ENCODE results near the gene CCDC122. TPM values are rescaled to one million over a fixed set of nuclear protein-coding genes. Genes with fewer than 3 reads are reported as not detected.

The CCDC122 gene
- total and polyA plus RNA-seq, 10 of the 15 experiments (the other 5 are each of a cell fraction or from before 2014, with no cell fraction given), result 1.0 to 4.5 (median 2.9) TPM; not detected in 1

- H3K27me3 ChIP-seq (replicated peaks in 1 of 2; ENCODE audit: control insufficient read depth in 2 of 2, insufficient read depth in 2 of 2, low read length in 1 of 2), result peaks cover 0 to 15% of the 10 kb centered on the region in 2 experiments; a peak in 1 of 4 replicates
- H3K36me3 ChIP-seq (ENCODE audit: control insufficient read depth in 2 of 2, insufficient read depth in 2 of 2, low read length in 1 of 2), result no peaks in the 10 kb centered on the region
- CTCF ChIA-PET, result interaction anchor here (0.7 to 1.5 kb wide), 5 partner anchors 10 to 552 kb away, joined by 3 to 8 read pairs (median 3); no protein-coding TSS in a partner anchor
- no peak overlapping the region for H3K4me2 ChIP-seq (ENCODE audit: control insufficient read depth, insufficient read depth)
- H3K4me3 ChIP-seq, result no peak overlapping the region
- H3K27ac ChIP-seq (ENCODE audit: control insufficient read depth, insufficient read depth), result no peak overlapping the region
- H3K9ac ChIP-seq (ENCODE audit: control insufficient read depth, insufficient read depth, low read length), result no peak overlapping the region
- POLR2A ChIA-PET, result no interaction called here
- no peaks in the 10 kb centered on the region for H4K20me1 ChIP-seq (ENCODE audit: control insufficient read depth, insufficient read depth)
- no peak overlapping the region for H2AFZ ChIP-seq (ENCODE audit: control insufficient read depth, low read depth, low read length)
- FAIRE-seq (no peak), ATAC-seq (no peak), DNase-seq (ENCODE audit: low read depth, low spot score) (no peak)
- no peaks in the 10 kb centered on the region for H3K4me1 ChIP-seq (ENCODE audit: control insufficient read depth, insufficient read depth, low read length)
- RAD21 ChIA-PET (ENCODE audit: unreplicated experiment), result no interaction called here
- in situ Hi-C loops (cut with MboI), result no loop called here
- 30% methylated on average over 2 of the region's 2 CpGs for WGBS (ENCODE audit: insufficient coverage, insufficient replicate concordance, low lambda C conversion rate, missing lambda C conversion rate)
- intact Hi-C loops (cut with micrococcal nuclease; ENCODE audit: unreplicated experiment), result no loop called here
- no peaks in the 10 kb centered on the region for H3K9me3 ChIP-seq (replicated peaks; ENCODE audit: control insufficient read depth, insufficient read depth, low read length)
- SMC1A ChIA-PET (ENCODE audit: uncharacterized antibody, unreplicated experiment), result interaction anchor here (1.1 kb wide), 1 partner anchor 519 kb away, joined by 3 read pairs; no protein-coding TSS in a partner anchor
- no peaks in the 10 kb centered on the region for H3K79me2 ChIP-seq (ENCODE audit: control insufficient read depth, insufficient read depth, low read length)
- BruUV-seq (replicated peaks), result no TSS peak
- no peak for TF ChIP-seq NR2F1 (conservative IDR thresholded peaks at IDR 0.05)
- no peak for TF ChIP-seq ATF2 (IDR thresholded peaks at IDR 0.05; ENCODE audit: low read length)
- no peak for TF ChIP-seq RAD21 (IDR thresholded peaks at IDR 0.05; ENCODE audit: insufficient read depth, low read depth, low read length)
- TF ChIP-seq TCF7 (IDR thresholded peaks at IDR 0.05; ENCODE audit: borderline replicate concordance), result no peak
- no peak for TF ChIP-seq PKNOX1 (IDR thresholded peaks at IDR 0.05)
- no peak for TF ChIP-seq ELK1 (IDR thresholded peaks at IDR 0.05; ENCODE audit: low read depth, low read length)
- TF ChIP-seq FOXK2 (IDR thresholded peaks at IDR 0.05), result no peak
- no peak for TF ChIP-seq MXI1 (IDR thresholded peaks at IDR 0.05; ENCODE audit: low read depth, low read length)
- TF ChIP-seq ZNF207 (IDR thresholded peaks at IDR 0.05; ENCODE audit: borderline replicate concordance), result no peak
- no peak for TF ChIP-seq SMAD1 (IDR thresholded peaks at IDR 0.05; ENCODE audit: low read depth, partially characterized antibody)
- no peak for TF ChIP-seq E4F1 (IDR thresholded peaks at IDR 0.05; ENCODE audit: borderline replicate concordance, partially characterized antibody)
- no peak for TF ChIP-seq TAF1 (IDR thresholded peaks at IDR 0.05; ENCODE audit: borderline replicate concordance, low read depth, low read length)
- TF ChIP-seq RAD51 (IDR thresholded peaks at IDR 0.05), result no peak
- TF ChIP-seq SKIL (IDR thresholded peaks at IDR 0.05; ENCODE audit: low read depth, poor library complexity, severe bottlenecking), result no peak
- TF ChIP-seq USF1 (IDR thresholded peaks at IDR 0.05; ENCODE audit: borderline replicate concordance, extremely low read length, insufficient read depth, low read depth, low read length), result no peak
These were observed 31.7 kb upstream of the CCDC122 start for GRCh38 chr13:43911278-43911677.
